GM19467 (cell line): ENCODE results near the gene ZBED4.

Experiments
- ATAC-seq: cut with Tn5 transposase; IDR thresholded peaks from one replicate; pipeline ENCODE4 v1.9.1; 2021; ENCODE audit warnings: mild to moderate bottlenecking, moderate library complexity; ENCODE audit not compliant: unreplicated experiment

ZBED4 gene

GRCh38 chr22:49877642-49878041 is 24.0 kb downstream of the ZBED4 start:
- no peak for ATAC-seq

- no peak for ATAC-seq
Observed at GRCh38 chr22:49878206-49878605, 24.6 kb downstream of the ZBED4 start.

- ATAC-seq: no peak
Observed at GRCh38 chr22:49879871-49880270, 26.2 kb downstream of the ZBED4 start.

GRCh38 chr22:49880281-49880680 is 26.6 kb downstream of the ZBED4 start:
- ATAC-seq: no peak

- no peak for ATAC-seq
Observed at GRCh38 chr22:49881856-49882255, 28.2 kb downstream of the ZBED4 start.

GRCh38 chr22:49882519-49883293 is 29.1 kb downstream of the ZBED4 start:
- no peak for ATAC-seq

- ATAC-seq: no peak
Observed at GRCh38 chr22:49883294-49883640, 29.6 kb downstream of the ZBED4 start.

- ATAC-seq: no peak
Observed at GRCh38 chr22:49884075-49884474, 30.4 kb downstream of the ZBED4 start.

- ATAC-seq: no peak
Observed at GRCh38 chr22:49884503-49885260, 31.0 kb downstream of the ZBED4 start.

GRCh38 chr22:49885281-49885680 is 31.6 kb downstream of the ZBED4 start:
- no peak for ATAC-seq

GRCh38 chr22:49885881-49886280 is 32.2 kb downstream of the ZBED4 start:
- ATAC-seq: no peak

GRCh38 chr22:49886346-49887063 is 32.9 kb downstream of the ZBED4 start:
- ATAC-seq: no peak

GRCh38 chr22:49887064-49887451 is 33.4 kb downstream of the ZBED4 start:
- no peak for ATAC-seq

GRCh38 chr22:49887702-49888101 is 34.1 kb downstream of the ZBED4 start:
- no peak for ATAC-seq

GRCh38 chr22:49889071-49889470 is 35.4 kb downstream of the ZBED4 start:
- no peak for ATAC-seq

- no peak for ATAC-seq
Observed at GRCh38 chr22:49892226-49892899, 38.7 kb downstream of the ZBED4 start.

- ATAC-seq: no peak
Observed at GRCh38 chr22:49893025-49893424, 39.4 kb downstream of the ZBED4 start.

GRCh38 chr22:49894322-49895054 is 40.8 kb downstream of the ZBED4 start:
- no peak for ATAC-seq

- no peak for ATAC-seq
Observed at GRCh38 chr22:49896201-49896600, 42.6 kb downstream of the ZBED4 start.

GRCh38 chr22:49897015-49897684 is 43.5 kb downstream of the ZBED4 start:
- ATAC-seq: no peak
